Measurements from ENCODE around the gene H3-3A.

Gene H3-3A

DNA sequence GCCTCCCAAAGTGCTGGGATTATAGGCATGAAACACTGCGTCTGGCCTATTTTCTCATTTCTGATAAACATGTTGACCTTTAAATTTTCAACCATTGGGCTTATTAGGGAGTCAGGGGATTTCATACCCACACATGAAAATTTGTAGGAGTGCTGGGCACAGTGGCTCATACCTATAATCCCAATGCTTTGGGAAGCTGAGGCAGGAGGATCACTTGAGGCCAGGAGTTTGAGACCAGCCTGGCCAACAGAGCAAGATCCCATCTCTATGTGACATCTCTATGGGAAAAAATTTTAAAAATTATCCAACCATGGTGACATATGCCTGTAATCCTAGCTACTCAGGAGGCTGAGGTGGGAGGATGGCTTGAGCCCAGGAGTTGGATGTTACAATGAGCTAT lies 10.5 kb upstream of the H3-3A start:
- no peak for DNase-seq (ENCODE audit: insufficient read length, low spot score)
- no peak for FAIRE-seq

DNA sequence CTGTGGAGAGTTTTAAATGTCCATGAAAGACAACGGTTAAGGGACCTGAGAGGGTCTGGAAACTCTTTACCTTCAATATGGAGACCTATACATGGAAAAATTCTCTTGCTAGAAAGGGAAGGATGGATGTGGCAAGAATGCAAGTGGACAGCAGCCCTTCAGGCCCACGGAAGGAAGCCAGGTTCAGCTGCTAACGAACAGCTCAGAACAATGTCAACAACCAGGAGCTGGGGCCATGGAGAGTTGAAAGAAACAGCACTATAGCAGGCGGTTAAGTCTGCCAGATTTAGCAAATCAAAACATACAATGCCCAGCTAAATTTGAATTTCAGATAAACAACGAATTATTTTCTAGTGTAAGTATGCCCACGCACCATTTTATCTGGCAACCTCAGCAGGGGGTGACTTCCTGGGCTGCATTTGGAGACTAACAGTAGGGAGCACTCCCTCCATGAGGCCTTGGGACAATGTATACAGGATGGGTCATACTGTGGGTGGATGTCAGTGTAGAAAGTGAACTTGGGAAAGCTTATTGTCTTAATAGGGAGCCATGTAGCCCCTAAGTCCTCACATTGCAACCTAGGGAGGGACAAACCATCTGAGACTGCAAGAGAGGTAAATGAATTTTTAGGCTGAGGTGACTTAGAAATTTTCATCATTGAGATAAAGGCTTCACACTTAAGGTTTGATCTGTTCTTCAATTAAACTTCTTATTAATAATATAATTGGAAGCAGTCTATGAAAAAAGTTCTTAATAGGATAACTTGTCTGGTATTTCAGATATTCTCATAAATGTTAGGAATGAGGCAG lies 7.8 kb upstream of the H3-3A start:
- DNase-seq (ENCODE audit: insufficient read length, low spot score) = no peak
- no peak for FAIRE-seq

DNA sequence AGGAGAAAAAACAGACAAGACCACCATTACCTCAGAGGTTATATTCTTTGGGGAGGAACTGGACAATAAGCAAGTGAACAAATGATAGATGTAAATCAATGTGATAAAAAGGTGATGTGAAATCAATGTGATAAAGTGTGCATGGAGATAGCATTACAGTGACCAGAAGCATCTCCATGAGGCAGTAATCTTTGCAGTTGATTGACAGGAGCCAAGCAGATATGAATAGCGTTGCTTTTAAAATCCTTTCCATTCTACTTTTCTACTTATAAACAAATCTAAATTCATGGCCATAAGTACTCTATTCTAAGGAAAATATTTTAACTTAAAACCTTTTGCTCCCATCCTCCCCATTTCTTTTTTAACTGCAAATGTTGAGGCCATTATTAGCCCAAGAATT lies 2.8 kb upstream of the H3-3A start:
- DNase-seq (ENCODE audit: insufficient read length, low spot score) (no peak), FAIRE-seq (no peak)

DNA sequence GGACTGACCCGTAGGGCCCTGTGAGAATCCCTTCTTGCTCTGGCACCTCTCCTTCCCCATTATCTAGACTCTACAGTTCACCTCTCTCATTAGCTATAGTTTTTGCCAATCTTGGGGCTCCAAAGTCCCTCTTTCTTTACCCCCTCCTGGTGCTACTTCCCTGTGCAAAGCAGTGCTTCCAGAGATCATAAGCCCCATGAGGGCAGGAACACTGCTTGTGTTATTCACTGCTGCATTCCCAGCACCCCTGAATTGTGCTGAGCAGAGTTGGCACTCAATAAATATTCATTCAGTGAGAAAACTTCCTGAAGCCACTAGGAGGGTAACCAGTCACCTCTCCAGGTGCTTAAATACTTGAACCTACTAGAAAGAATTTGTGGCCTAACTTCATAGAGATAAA lies 2.1 kb upstream of the H3-3A start:
- DNase-seq (ENCODE audit: insufficient read length, low spot score) (no peak), FAIRE-seq (no peak)

DNA sequence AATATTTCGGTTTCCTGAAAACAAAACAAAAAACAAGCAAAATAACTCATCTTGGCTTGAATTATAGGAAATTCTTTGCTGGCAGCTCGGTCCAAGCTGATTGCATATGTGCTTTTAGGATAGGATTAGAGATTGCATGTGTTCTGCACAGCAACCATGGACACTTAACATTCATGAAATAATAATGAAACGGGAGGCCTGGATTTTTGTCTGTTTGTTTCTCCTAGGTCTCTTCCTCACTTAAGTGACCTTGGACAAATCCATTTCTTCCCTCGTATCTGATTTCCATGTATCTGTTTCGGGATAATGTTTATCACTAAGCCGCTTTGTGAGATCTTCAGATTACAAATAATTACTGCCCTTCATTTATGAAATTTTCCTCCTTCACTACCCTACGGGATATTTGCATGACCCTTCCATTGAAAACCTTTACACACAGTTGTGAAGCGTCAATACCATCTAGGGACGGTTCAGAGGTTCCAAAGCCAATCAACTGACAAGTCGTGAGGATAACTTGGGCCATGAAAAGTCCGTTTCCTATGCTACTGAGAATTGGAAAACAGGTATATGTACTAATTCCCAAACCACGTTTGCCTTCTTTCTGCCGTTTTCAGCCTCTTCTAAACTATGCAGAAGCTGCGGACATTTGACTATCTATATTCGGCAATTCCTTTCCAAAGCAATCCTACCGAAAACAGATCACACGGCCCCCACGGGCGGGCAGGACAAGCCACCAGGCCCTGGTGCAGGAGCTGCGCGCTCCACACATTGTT lies 1.3 kb upstream of the H3-3A start:
- FAIRE-seq (peak; percentile 54), DNase-seq (ENCODE audit: insufficient read length, low spot score) (no peak)

DNA sequence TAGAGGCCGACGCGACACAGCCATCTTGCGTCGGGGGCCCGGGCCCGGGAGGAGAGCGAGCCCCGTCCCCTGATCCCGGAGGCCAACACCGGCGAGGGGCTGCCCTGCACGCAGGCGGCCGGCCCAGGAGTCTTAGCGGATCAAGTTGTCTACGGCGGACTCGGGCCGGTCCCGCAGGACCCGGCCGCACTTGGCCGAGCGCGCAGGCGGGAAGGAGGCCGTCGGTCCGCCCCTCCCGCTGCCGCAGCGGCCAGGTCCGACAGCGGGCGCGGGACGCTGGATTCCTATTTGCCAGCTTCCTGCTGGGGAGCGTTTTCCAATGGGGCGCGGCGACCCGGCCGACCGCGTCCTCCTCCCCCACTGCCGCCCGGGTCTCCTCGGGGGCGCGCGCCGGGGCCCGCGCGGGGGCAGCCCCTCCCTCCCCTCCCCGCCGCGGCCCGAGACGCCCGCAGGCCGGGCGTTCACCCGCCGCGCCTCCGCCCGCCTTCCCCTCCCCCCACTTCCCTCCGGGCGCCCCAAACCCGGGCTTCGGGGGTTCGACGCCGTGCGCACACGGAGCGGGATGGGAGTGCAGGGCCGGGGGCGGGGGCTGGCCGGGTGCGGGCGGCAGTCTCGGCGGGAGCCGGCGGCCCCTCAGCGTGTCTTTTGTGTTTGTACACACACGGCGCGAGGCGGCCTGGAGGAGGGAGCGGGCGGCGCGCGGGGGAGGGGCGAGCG lies 517 bp upstream of the H3-3A start:
- DNase-seq (ENCODE audit: insufficient read length, low spot score) = peak; percentile 30
- peak; percentile 18 for FAIRE-seq

DNA sequence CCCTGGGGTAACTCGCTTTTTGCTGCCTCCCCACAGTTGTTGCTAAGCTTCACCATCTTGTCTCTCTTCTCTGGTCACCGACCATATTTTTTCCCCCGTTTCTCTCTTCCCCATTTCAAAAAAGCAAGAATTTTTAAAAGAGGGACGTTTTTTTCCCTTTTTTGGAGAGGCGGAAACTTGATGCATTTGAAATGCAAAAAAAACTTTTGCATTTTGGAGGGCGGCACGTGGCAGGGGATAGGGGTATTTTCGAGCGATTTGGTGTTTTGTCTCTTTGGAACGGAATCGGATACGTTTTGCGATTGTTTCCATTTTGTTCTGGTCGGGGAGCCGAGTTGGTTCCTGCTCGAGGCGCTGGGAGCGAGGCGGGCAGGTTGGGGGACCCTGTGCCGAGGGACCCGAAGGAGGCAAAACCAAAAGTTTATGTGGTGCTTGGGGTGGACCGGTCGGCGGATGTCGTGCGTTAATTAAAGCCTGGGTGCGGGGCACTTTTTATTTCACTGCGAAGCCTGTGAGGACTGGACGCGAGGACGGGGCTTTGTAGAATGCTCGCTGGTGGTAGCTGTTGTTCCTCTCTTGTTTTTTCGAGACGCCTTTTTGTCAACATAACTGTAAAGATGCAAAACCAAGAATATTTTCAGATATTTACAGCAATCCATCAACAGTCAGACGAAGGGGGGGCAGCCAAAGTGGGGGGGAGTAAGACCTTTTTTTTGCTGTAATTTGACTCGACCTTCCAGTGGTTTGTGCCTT lies 884 bp downstream of the H3-3A start:
- DNase-seq (ENCODE audit: insufficient read length, low spot score) (peak; percentile 22), FAIRE-seq (peak; percentile 96)

DNA sequence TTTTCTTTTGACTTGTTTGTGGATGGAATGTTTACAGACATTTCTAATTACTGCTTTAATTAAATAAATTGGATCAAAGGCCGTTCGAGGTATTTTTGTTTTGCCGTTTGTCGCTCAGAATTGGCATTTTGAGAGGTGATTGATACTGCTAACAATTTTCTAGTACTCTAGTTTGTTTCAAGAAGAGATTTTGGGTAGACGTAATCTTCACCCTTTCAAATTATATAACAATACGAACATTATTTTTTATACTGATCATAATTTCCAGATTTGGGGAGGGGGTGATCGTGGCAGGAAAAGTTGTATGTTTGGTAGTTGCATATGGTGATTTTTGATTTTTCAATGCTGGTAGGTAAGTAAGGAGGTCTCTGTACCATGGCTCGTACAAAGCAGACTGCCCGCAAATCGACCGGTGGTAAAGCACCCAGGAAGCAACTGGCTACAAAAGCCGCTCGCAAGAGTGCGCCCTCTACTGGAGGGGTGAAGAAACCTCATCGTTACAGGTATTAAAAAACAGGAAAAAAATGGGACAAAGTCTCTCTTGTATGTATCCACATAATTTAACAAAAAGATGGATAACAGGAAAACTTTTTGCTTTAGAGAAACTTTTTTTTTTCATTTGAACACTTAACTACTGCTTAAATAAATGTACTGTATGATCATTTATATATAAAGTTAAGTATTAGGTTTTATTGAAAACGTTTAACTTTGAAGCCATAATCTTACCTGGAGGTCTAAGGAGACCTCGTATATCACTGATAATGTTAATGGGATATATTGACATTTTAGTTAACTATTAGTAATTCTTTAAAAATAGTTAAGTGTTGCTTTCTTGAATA lies 1.7 kb downstream of the H3-3A start:
- DNase-seq (ENCODE audit: insufficient read length, low spot score) = no peak

DNA sequence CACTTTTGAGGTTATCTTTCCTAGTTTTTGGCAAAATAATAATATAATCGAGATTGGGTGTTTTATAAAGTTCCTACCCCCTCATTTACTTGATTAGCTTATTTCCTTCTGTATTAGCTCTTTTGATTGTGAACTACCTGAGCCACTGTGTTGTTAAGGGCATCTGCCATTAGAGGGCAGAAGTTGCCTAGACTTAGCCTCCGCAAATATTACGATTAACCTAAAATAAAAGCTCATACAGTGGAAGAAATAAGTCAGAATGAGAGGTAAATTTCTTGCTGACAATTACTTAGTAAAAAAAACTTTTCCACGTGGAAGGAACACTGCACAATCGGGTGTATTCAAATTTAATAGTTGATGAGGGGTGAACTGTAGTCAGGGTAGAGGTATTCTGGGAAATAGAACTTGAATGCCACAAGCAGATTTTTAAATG lies 2.3 kb downstream of the H3-3A start:
- DNase-seq (ENCODE audit: insufficient read length, low spot score) (peak; percentile 24), FAIRE-seq (peak; percentile 91)

More for the DNA sequence above, 1.7 kb downstream of the H3-3A start:
- FAIRE-seq = peak; percentile 26

DNA sequence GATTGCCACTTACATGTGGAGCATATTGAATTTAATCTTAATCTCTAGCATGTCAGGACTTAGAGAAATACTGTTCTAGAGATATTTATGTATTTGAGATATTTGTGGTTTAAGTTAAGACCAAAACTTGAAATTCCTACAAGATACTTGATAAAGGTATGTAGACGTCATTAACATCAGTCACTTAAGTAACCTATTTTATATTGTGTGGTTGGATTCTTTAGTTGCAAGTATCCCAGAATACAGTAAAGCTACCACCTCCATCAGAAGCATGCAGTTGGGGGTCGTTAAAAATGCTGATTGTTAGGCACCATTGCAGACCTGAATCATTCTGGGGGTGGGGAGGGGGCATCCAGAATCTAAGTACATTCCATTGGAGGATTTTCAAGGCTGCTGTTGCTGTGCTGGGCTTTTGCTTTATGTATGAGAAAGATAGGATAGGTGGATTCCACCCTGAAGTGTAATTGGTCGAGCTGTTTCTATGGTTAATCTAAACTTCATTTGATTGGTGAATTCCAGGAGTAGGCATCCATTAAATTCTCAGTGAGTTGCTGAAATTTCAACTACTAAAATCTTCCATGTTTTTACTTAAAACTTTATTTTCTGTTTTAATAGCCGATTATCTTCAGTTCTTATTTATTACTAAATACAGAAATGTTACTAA lies 4.0 kb downstream of the H3-3A start:
- no peak for FAIRE-seq
- DNase-seq (ENCODE audit: insufficient read length, low spot score) = no peak

DNA sequence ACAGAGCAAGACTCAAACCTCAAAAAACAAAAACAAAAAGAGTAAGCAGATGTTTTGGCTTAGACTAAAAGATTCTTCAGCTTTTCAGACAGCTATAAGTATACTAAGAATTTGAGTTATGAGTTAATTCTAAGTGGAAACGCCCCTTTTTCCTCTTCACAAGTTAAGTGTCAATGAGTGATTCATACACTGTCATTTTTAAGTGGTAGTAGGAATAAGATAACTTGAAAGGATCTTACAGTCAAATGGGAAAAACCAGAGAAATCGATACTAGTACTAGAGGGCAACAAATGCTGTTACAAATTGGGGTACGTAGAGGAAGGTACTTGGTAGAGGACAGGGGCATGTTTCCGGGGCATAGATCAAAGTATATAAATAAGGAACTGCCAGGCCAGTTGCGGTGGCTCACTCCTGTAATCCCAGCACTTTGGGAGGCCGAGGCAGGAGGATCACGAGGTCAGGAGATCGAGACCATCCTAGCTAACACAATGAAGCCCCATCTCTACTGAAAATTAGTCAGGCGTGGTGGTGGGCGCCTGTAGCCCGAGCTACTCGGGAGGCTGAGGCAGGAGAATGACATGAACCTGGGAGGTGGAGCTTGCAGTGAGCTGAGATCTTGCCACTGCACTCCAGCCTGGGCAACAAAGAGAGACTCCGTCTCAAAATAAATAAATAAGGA lies 7.4 kb downstream of the H3-3A start:
- DNase-seq (ENCODE audit: insufficient read length, low spot score) = no peak
- no peak for FAIRE-seq

DNA sequence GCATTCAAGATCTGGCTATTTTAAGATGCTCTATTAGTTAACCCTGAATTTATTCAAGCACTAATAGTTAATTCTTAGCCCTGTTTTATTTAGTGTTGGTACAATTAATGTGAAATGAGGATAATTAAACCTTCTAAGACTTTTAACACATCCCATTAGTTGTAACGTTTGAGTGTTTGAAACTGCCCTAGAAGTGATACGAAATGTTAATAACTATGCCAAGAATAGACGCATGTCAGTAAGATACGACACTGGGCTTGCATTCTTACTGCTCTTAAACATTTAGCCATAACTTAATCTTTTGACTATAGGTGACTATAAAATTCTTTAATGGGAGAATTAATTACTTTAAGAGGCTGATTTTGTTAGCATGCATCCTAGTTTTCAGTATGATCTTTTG lies 9.8 kb downstream of the H3-3A start:
- FAIRE-seq = peak; percentile 48

DNA sequence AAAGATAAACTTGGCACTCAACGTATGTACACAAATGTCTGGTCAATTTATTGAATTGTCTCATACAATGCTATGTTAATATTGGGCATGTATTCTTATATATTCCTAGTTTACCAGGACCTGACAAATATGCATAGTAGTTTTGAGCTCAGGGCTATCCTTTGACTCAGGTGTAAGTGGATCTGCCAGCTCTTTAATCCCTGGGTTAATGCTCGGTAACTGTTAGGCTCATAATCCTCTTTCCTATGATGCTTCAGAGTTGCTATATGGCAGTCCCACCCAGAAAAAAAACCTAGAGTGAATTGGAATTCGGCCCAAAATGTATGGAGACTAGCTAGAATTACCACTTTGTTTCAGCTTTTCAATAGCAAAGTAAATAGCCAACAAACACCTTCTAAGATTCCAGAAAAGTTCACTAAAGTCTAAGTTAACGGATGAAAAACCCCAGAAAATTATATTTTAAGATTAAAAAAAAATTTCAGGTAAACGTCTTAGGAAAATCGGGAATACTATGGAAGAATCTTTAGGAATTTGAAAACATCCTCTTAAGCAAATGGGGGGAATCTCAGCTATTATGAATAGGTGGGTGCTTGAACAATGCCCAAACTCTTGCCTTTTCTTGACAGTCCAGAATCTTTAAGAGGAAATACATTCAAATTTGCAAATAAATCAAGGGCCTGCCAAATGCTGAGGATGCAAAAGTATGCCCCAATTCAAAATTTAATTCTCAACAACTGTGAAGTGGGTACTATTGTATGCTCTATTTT lies 10.9 kb downstream of the H3-3A start:
- DNase-seq (ENCODE audit: insufficient read length, low spot score) (no peak), FAIRE-seq (no peak)

More for the DNA sequence above, 9.8 kb downstream of the H3-3A start:
- DNase-seq (ENCODE audit: insufficient read length, low spot score) = no peak

DNA sequence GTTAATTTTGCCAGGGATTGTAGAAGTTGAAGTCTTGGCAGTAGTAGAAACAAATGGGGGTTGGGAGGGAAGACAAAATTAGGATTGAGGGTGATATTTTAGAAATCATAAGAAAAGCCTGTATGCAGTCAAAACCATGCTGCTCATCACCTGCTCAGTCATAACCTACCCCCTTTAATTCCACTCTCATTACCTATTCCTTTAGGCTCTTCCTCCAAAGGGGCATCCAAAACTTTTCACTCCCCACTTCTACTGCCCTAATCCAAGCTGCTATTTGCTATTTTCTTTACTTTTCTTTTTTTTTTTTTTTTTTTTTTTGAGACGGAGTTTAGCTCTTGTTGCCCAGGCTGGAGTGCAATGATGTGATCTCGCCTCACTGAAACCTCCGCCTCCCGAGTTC lies 11.5 kb downstream of the H3-3A start:
- FAIRE-seq = no peak

DNA sequence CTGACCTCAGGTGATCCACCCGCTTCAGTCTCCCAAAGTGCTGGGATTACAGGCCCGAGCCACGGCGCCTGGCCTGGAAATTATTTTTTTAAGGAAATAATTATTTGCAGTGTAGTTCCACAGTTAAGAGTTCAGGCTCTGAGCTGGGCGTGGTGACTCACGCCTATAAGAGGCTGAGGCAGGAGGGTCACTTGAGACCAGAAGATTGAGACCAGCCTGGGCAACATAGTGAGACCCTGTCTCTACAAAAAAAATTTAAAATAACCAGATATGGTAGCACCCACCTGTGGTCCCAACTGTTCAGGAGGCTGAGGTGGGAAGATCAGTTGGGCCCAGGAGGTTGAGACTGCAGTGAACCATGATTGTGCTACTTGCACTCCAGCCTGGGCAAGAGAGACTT lies 13.9 kb downstream of the H3-3A start:
- no peak for FAIRE-seq
- DNase-seq (ENCODE audit: insufficient read length, low spot score) = no peak

More for the DNA sequence above, 11.5 kb downstream of the H3-3A start:
- DNase-seq (ENCODE audit: insufficient read length, low spot score) = no peak

DNA sequence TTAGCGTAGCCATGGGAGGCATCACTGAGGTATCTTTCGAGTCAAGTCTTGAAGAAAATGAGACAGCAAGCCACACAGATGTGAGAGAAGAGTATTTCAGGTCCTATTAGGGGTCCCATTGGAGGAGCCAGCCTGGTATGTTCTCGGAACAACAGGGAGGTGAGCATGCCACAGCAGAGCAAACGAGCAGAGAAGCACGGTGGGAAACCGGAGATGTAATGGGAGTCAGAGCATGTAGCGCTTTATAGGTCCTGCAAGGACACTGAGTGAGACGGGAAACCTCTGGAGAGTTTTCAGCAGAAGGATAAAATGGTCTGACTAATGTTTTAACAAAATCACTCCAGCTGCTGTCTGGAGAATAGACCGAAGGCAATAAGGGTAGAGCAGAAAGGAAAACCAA lies 15.9 kb downstream of the H3-3A start:
- no peak for FAIRE-seq
- DNase-seq (ENCODE audit: insufficient read length, low spot score) = no peak

DNA sequence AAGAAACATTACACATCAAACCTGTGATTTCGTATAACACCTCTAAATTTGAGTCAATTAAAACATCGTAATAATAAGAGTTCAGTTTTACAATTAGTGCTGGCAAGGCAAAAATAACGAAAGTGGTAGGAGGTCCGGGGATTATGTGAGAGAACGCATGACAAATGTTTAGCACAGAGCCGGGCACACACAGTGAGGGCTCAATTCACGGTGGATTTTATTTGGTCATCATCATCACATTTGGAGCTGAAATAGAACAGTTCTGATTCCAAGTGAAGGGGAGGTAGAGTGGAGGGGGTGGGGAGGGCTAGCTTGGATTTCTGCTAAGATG lies 20.0 kb downstream of the H3-3A start:
- DNase-seq (ENCODE audit: insufficient read length, low spot score) (no peak), FAIRE-seq (peak; percentile 31)

DNA sequence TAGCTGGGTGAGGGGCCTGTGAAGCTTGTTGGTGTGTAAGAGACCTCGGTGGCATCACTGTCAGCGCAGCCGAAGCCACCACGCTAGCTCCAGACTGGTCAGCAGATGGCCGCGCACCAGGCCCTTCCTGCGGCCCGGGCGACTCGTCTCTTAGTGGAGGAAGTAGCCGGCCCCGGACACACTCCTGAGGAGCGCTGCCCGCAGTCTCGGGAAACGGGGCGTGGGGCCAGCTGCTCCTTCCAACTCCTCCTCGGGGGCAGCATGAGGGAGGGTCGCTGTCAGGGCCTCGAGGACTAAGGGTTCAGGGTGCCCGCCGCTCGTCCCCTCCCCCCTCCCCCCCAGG lies 20.4 kb downstream of the H3-3A start:
- DNase-seq (ENCODE audit: insufficient read length, low spot score) (peak; percentile 21), FAIRE-seq (no peak)

All from GM19239 (cell line).